GM18498 (cell line): ENCODE data around the gene TMPRSS9.

Experiments used
- ATAC-seq: cut with Tn5 transposase; IDR thresholded peaks from one replicate; pipeline ENCODE4 v1.9.1; 2021; ENCODE audit warnings: mild to moderate bottlenecking, moderate library complexity; ENCODE audit not compliant: unreplicated experiment

The TMPRSS9 gene

GRCh38 chr19:2358548-2359173, 1.4 kb upstream of the TMPRSS9 start:
- ATAC-seq = no peak

GRCh38 chr19:2360833-2361232, 768 bp downstream of the TMPRSS9 start:
- ATAC-seq = no peak

- no peak for ATAC-seq
These were observed 1.4 kb downstream of the TMPRSS9 start for GRCh38 chr19:2361246-2362045.

GRCh38 chr19:2362046-2362969, 2.2 kb downstream of the TMPRSS9 start:
- no peak for ATAC-seq

- no peak for ATAC-seq
These were observed 2.9 kb downstream of the TMPRSS9 start for GRCh38 chr19:2362970-2363300.

- no peak for ATAC-seq
These were observed 3.4 kb downstream of the TMPRSS9 start for GRCh38 chr19:2363419-2363818.

- no peak for ATAC-seq
These were observed 5.3 kb downstream of the TMPRSS9 start for GRCh38 chr19:2365201-2365970.

GRCh38 chr19:2371656-2372055, 11.6 kb downstream of the TMPRSS9 start:
- no peak for ATAC-seq

GRCh38 chr19:2372076-2372612, 12.1 kb downstream of the TMPRSS9 start:
- ATAC-seq = no peak

- no peak for ATAC-seq
These were observed 14.7 kb downstream of the TMPRSS9 start for GRCh38 chr19:2374808-2375207.

- ATAC-seq = no peak
These were observed 15.5 kb downstream of the TMPRSS9 start for GRCh38 chr19:2375353-2376121.

GRCh38 chr19:2376784-2377519, 16.9 kb downstream of the TMPRSS9 start:
- no peak for ATAC-seq

GRCh38 chr19:2380567-2380966, 20.5 kb downstream of the TMPRSS9 start:
- no peak for ATAC-seq

GRCh38 chr19:2381148-2381820, 21.2 kb downstream of the TMPRSS9 start:
- ATAC-seq = no peak

- ATAC-seq = no peak
These were observed 22.6 kb downstream of the TMPRSS9 start for GRCh38 chr19:2382530-2383222.

- no peak for ATAC-seq
These were observed 25.1 kb downstream of the TMPRSS9 start for GRCh38 chr19:2385053-2385721.
